CD4-positive, alpha-beta T cell (primary cell): Measurements from ENCODE around the gene NFATC1. TPM values are rescaled to one million over a fixed set of nuclear protein-coding genes. Genes with fewer than 3 reads are reported as not detected.

Experiments
- ATAC-seq: fragments of 200-7000 bp; cut with Tn5 transposase; one replicate; pipeline ENCODE4 v1.10.0; 2022; ENCODE audit warnings: mild to moderate bottlenecking; ENCODE audit not compliant: poor library complexity
- CTCF ChIA-PET: fragments of 350-600 bp; sonication (Branson Sonifier 250); formaldehyde crosslinking; loops from one replicate; lab custom pipeline; 2021; ENCODE audit warnings: antibody characterized with exemption, inconsistent platforms; lab: Charles Lee
- POLR2A ChIA-PET: fragments of 350-600 bp; sonication (Branson Sonifier 250); formaldehyde crosslinking; loops from one replicate; lab custom pipeline; 2021; ENCODE audit warnings: antibody characterized with exemption, inconsistent platforms; lab: Charles Lee
- DNase-seq, 14 experiments: peaks; one replicate each; pipeline ENCODE4 v3.0.0-alpha.2; 2013 to 2020; ENCODE audit warnings: mixed read lengths in 2 of 14
- H3K27ac ChIP-seq, 2 donors: one replicate each; pipeline versions ENCODE4 v1.5.1 to v1.7.0; 2013; ENCODE audit warnings: low read length in 2 of 2, low read depth in 1 of 2, mild to moderate bottlenecking in 1 of 2
- H3K27me3 ChIP-seq, 2 experiments: 1 replicate in 1 of 2; 2 replicates in 1 of 2; pipeline versions ENCODE4 v1.6.1 to v1.7.0; 2013; ENCODE audit warnings: low read length in 2 of 2, control low read depth in 1 of 2, mild to moderate bottlenecking in 1 of 2, moderate library complexity in 1 of 2; ENCODE audit not compliant: insufficient read depth in 2 of 2, control insufficient read depth in 1 of 2
- H3K36me3 ChIP-seq: one replicate; pipeline ENCODE4 v1.6.1; 2013; ENCODE audit warnings: low read length, control low read depth; ENCODE audit not compliant: insufficient read depth
- H3K4me1 ChIP-seq: one replicate; pipeline ENCODE4 v1.6.1; 2013; ENCODE audit warnings: low read length, control low read depth; ENCODE audit not compliant: insufficient read depth
- H3K4me3 ChIP-seq: one replicate; pipeline ENCODE4 v1.5.1; 2013; ENCODE audit warnings: mild to moderate bottlenecking, low read length, moderate library complexity
- H3K9me3 ChIP-seq, 2 experiments: 1 replicate in 1 of 2; 2 replicates in 1 of 2; pipeline versions ENCODE4 v1.6.1 to v1.7.0; 2013; ENCODE audit warnings: low read length in 2 of 2, mild to moderate bottlenecking in 2 of 2, control low read depth in 1 of 2, moderate library complexity in 1 of 2; ENCODE audit not compliant: control insufficient read depth in 1 of 2, insufficient read depth in 1 of 2
- H3K27ac Mint-ChIP-seq: one replicate; pipeline ENCODE4 v1.8.0; 2020; ENCODE audit warnings: mixed read lengths
- H3K27me3 Mint-ChIP-seq: one replicate; pipeline ENCODE4 v1.8.0; 2021; ENCODE audit warnings: mixed read lengths
- H3K36me3 Mint-ChIP-seq: one replicate; pipeline ENCODE4 v1.8.0; 2021; ENCODE audit warnings: low read depth, mixed read lengths
- H3K4me1 Mint-ChIP-seq: one replicate; pipeline ENCODE4 v1.8.0; 2021; ENCODE audit warnings: low read depth, mixed read lengths
- H3K4me3 Mint-ChIP-seq: one replicate; pipeline ENCODE4 v1.8.0; 2020; ENCODE audit warnings: mild to moderate bottlenecking, mixed read lengths
- H3K9me3 Mint-ChIP-seq: one replicate; pipeline ENCODE4 v1.8.0; 2020; ENCODE audit warnings: mixed read lengths
- intact Hi-C, 2 experiments: fragments of 100-400 bp; cut with DNase I in 1 of 2; cut with micrococcal nuclease in 1 of 2; formaldehyde crosslinking; loops; one replicate each; pipeline versions ENCODE4 v1.15.1 to v1.9.0; 2023 to 2025; cut with DNase I, micrococcal nuclease
- total RNA-seq, 174 experiments: library from RNA in 2 of 174; stranded (reverse) in 2 of 174; gene quantifications; one replicate each; pipeline ENCODE4 v1.2.3 and lab custom pipeline; 2021 to 2026
- TF ChIP-seq, protein P1 (sequence below): fragments of 200-600 bp; IDR thresholded peaks from one replicate; pipeline ENCODE4 v1.8.0; 2022; ENCODE audit warnings: antibody characterized with exemption, mild to moderate bottlenecking

Gene NFATC1
- total RNA-seq, 2 experiments from 2014 or later: 107 to 113 TPM

DNA sequence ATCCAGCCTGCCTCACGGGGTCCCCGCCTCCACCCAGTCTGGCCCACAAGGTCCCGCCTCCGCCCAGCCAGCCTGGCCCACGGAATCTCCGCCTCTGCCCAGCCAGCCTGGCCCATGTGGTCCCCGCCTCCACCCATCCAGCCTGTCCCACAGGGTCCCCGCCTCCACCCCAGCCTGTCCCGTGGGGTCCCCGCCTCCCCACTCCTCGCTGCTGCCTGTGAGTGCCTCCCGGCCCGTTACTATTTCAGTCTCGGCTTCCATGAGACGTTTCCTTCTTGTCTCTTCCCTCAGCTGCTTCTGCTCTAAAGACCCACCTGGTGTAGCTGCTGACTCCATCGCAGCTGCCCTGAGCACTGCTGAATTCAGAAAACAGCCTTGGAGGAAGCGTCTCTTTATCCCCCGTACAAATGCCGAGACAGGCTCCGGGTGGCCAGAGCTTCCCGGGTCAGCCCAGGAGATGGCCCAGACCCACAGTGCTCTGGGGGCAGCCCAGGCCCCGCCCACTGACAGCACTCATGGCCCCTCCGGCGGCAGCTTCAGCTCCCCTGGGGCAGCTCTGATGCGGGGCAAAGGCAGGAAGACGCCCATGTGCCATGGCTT is 69.8 kb downstream of the NFATC1 start:
- intact Hi-C loops: loop anchor here (2.0 to 5.0 kb wide), 3 partner anchors 17 to 52 kb away; no protein-coding TSS in a partner anchor
- peak overlapping the region; percentile 24 for H3K27ac Mint-ChIP-seq
- Histone ChIP-seq H3K36me3 (peaks cover 70% of the 10 kb centered on the region), H3K4me3 (no peak overlapping the region), H3K27ac (no peak overlapping the region), H3K9me3 (no peaks in the 10 kb centered on the region), H3K27me3 (no peaks in the 10 kb centered on the region), H3K4me1 (peaks cover 2% of the 10 kb centered on the region)
- no peaks in the 10 kb centered on the region for H3K9me3 Mint-ChIP-seq
- DNase-seq (no peak), ATAC-seq (no peak)
- H3K36me3 Mint-ChIP-seq: peaks cover 75% of the 10 kb centered on the region
- no peaks in the 10 kb centered on the region for H3K27me3 Mint-ChIP-seq
- ChIA-PET POLR2A (interaction anchor here (0.6 to 1.0 kb wide), 2 partner anchors 58 to 90 kb away, joined by 3 to 4 read pairs; no protein-coding TSS in a partner anchor), CTCF (no interaction called here)
- no peak overlapping the region for H3K4me3 Mint-ChIP-seq
- TF ChIP-seq, protein P1, sequence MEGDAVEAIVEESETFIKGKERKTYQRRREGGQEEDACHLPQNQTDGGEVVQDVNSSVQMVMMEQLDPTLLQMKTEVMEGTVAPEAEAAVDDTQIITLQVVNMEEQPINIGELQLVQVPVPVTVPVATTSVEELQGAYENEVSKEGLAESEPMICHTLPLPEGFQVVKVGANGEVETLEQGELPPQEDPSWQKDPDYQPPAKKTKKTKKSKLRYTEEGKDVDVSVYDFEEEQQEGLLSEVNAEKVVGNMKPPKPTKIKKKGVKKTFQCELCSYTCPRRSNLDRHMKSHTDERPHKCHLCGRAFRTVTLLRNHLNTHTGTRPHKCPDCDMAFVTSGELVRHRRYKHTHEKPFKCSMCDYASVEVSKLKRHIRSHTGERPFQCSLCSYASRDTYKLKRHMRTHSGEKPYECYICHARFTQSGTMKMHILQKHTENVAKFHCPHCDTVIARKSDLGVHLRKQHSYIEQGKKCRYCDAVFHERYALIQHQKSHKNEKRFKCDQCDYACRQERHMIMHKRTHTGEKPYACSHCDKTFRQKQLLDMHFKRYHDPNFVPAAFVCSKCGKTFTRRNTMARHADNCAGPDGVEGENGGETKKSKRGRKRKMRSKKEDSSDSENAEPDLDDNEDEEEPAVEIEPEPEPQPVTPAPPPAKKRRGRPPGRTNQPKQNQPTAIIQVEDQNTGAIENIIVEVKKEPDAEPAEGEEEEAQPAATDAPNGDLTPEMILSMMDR: no peak
- H3K4me1 Mint-ChIP-seq: peaks cover 6% of the 10 kb centered on the region

DNA sequence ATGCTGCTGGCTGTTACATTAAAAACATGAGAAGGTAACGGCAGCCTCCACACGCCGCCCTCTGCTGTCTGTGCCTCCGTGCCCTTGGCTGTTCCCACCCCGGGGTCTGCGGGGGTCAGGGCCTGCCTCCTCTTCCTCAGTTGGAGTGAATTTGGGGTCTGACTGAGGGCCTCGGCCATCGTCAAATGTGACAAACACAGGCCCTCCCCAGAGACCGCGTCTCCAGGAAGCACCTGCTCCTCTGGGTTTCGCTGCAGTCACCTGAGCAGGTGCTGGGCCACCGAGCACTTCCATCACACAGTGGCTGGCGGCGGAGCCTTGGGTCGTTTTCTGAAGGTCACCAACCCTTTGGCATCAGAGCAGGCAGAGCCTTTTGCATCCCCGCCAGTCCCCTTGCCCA is 70.9 kb downstream of the NFATC1 start:
- Mint-ChIP-seq H3K27me3 (no peaks in the 10 kb centered on the region), H3K9me3 (no peaks in the 10 kb centered on the region), H3K27ac (peak overlapping the region; percentile 24), H3K4me3 (no peak overlapping the region), H3K4me1 (peaks cover 6% of the 10 kb centered on the region), H3K36me3 (peaks cover 76% of the 10 kb centered on the region)
- no peak overlapping the region for H3K4me3 ChIP-seq
- no peaks in the 10 kb centered on the region for H3K9me3 ChIP-seq
- H3K27ac ChIP-seq: no peak overlapping the region
- no peaks in the 10 kb centered on the region for H3K27me3 ChIP-seq
- H3K4me1 ChIP-seq: peaks cover 2% of the 10 kb centered on the region
- TF ChIP-seq, protein P1: no peak
- DNase-seq: no peak
- peaks cover 70% of the 10 kb centered on the region for H3K36me3 ChIP-seq
- intact Hi-C loops: loop anchor here (5.0 kb wide), 2 partner anchors 41 to 51 kb away; no protein-coding TSS in a partner anchor
- POLR2A ChIA-PET: no interaction called here
- ATAC-seq: no peak
- CTCF ChIA-PET: no interaction called here

DNA sequence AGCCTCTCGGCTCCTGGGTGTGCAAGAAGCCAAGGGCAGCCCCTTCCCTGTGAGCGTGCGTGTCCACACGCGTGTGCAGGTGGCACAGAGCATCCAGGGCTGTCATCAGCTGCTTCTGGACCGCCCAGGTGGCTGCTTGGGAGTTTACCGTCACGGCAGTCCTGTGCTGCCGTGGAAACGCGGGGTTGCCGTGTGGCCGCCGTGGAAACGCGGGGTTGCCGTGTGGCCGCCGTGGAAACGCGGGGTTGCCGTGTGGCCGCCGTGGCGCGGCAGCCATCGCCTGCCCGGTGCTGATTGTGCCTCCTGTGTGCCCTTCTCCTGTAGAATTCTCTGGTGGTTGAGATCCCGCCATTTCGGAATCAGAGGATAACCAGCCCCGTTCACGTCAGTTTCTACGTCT is 71.4 kb downstream of the NFATC1 start:
- ATAC-seq (no peak), DNase-seq (no peak)
- Mint-ChIP-seq H3K4me3 (no peak overlapping the region), H3K36me3 (peaks cover 76% of the 10 kb centered on the region), H3K4me1 (peaks cover 6% of the 10 kb centered on the region), H3K27me3 (no peaks in the 10 kb centered on the region), H3K27ac (peak overlapping the region; percentile 75), H3K9me3 (no peaks in the 10 kb centered on the region)
- H3K36me3 ChIP-seq: peaks cover 69% of the 10 kb centered on the region
- H3K27ac ChIP-seq: no peak overlapping the region
- TF ChIP-seq, protein P1: no peak
- ChIA-PET CTCF (no interaction called here), POLR2A (no interaction called here)
- intact Hi-C loops: loop anchor here (5.0 kb wide), 2 partner anchors 40 to 50 kb away; no protein-coding TSS in a partner anchor
- no peak overlapping the region for H3K4me3 ChIP-seq
- H3K27me3 ChIP-seq: no peaks in the 10 kb centered on the region
- H3K4me1 ChIP-seq: peaks cover 2% of the 10 kb centered on the region
- H3K9me3 ChIP-seq: no peaks in the 10 kb centered on the region
